Measurements from ENCODE around the gene PRAMEF5. TPM values are rescaled to one million over a fixed set of nuclear protein-coding genes. Genes with fewer than 3 reads are reported as not detected.

Gene PRAMEF5
- total RNA-seq: not detected in 2 replicates

GRCh38 chr1:13253898-13254297 lies at the start of gene PRAMEF5:
Gene PRAMEF5 (plus strand): TSS chr1:13254198. CDS start chr1:13259269, 5,071 bp downstream.

GRCh38 chr1:13225675-13226204 lies 28.3 kb upstream of the PRAMEF5 start, which contains the start of gene PRAMEF18:
Gene PRAMEF18 (minus strand): TSS chr1:13226154. CDS start chr1:13226106, 48 bp downstream.

GRCh38 chr1:13285037-13285436 lies 31.0 kb downstream of the PRAMEF5 start, which contains the start of gene PRAMEF8:
Gene PRAMEF8 (minus strand): TSS chr1:13285137. CDS start chr1:13284091, 1,046 bp downstream.

GRCh38 chr1:13303239-13303638 lies 49.2 kb downstream of the PRAMEF5 start, which contains the start of gene PRAMEF33:
Gene PRAMEF33 (plus strand): TSS chr1:13303539. CDS start chr1:13305955, 2,416 bp downstream.

Other genes starting within 250 kb of the PRAMEF5 start
- gene PRAMEF27, start 197.6 kb upstream of the PRAMEF5 start, total RNA-seq: not detected in 2 replicates
- not detected in 2 replicates for gene HNRNPCL3, start 193.4 kb upstream of the PRAMEF5 start, total RNA-seq
- gene PRAMEF25, start 183.4 kb upstream of the PRAMEF5 start, total RNA-seq: not detected in 2 replicates
- not detected in 2 replicates for gene HNRNPCL2, start 137.3 kb upstream of the PRAMEF5 start, total RNA-seq
- not detected in 2 replicates for gene PRAMEF26, start 98.2 kb upstream of the PRAMEF5 start, total RNA-seq
- gene HNRNPCL4, start 88.6 kb upstream of the PRAMEF5 start, total RNA-seq: not detected in 2 replicates
- gene PRAMEF9, start 82.3 kb upstream of the PRAMEF5 start, total RNA-seq: not detected in 2 replicates
- not detected in 2 replicates for gene PRAMEF13, start 52.8 kb upstream of the PRAMEF5 start, total RNA-seq
- gene PRAMEF18, start 28.0 kb upstream of the PRAMEF5 start, total RNA-seq: not detected in 2 replicates
- gene PRAMEF8, start 30.9 kb downstream of the PRAMEF5 start, total RNA-seq: not detected in 2 replicates
- not detected in 2 replicates for gene PRAMEF33, start 49.3 kb downstream of the PRAMEF5 start, total RNA-seq
- not detected in 2 replicates for gene PRAMEF15, start 61.4 kb downstream of the PRAMEF5 start, total RNA-seq
- gene PRAMEF14, start 92.9 kb downstream of the PRAMEF5 start, total RNA-seq: not detected in 2 replicates
- gene PRAMEF19, start 117.7 kb downstream of the PRAMEF5 start, total RNA-seq: not detected in 2 replicates
- gene PRAMEF17, start 135.4 kb downstream of the PRAMEF5 start, total RNA-seq: not detected in 2 replicates
- not detected in 2 replicates for gene PRAMEF20, start 156.3 kb downstream of the PRAMEF5 start, total RNA-seq

All from mammary microvascular endothelial cell (primary cell).